Thoracic aorta (tissue), 2 donors: ENCODE measurements around the gene C16orf96. TPM values are rescaled to one million over a fixed set of nuclear protein-coding genes. Genes with fewer than 3 reads are reported as not detected.

ENCODE experiments used
- ATAC-seq: fragments of 150-250 bp; one replicate; pipeline ENCODE4 v1.8.0; 2017; ENCODE audit warnings: low read depth; ENCODE audit not compliant: insufficient number of reproducible peaks, low FRiP score
- DNase-seq: peaks from one replicate; pipeline ENCODE4 v3.0.0-alpha.2; 2020; ENCODE audit warnings: low spot score
- H3K27ac ChIP-seq, 2 donors: fragments of 200-600 bp; sonication (generic); 1 replicate in 1 of 2; 2 replicates in 1 of 2; pipeline ENCODE4 v1.5.1; 2016; ENCODE audit warnings: mild to moderate bottlenecking in 2 of 2, moderate library complexity in 2 of 2
- H3K27me3 ChIP-seq: fragments of 200-600 bp; sonication (generic); replicated peaks from 2 replicates; pipeline ENCODE4 v1.6.0; 2016; ENCODE audit warnings: mild to moderate bottlenecking; ENCODE audit not compliant: insufficient read depth
- H3K36me3 ChIP-seq: fragments of 200-600 bp; sonication (generic); one replicate; pipeline ENCODE4 v1.5.1; 2016
- H3K4me1 ChIP-seq, 2 donors: fragments of 200-600 bp; sonication (generic); 1 replicate in 1 of 2; 2 replicates in 1 of 2; pipeline versions ENCODE4 v1.5.1 to v1.6.0; 2016; ENCODE audit warnings: low read depth in 2 of 2, mild to moderate bottlenecking in 1 of 2; ENCODE audit not compliant: control insufficient read depth in 1 of 2
- H3K4me3 ChIP-seq: fragments of 200-600 bp; sonication (generic); 2 replicates; pipeline ENCODE4 v1.5.1; 2016; ENCODE audit warnings: mild to moderate bottlenecking
- H3K9me3 ChIP-seq: fragments of 200-600 bp; sonication (generic); 2 replicates; pipeline ENCODE4 v1.5.1; 2016
- total RNA-seq, 2 donors: library from RNA; depleted of rRNA; stranded (reverse); fragments of >200 nt; gene quantifications; one replicate each; pipeline versions ENCODE4 v1.1.0 to v1.2.3, GENCODE V29; 2016
- TF ChIP-seq, protein P1 (sequence below): fragments of 200-600 bp; sonication (generic); IDR thresholded peaks from one replicate; pipeline ENCODE4 v1.5.1; 2019; ENCODE audit warnings: antibody characterized with exemption

The C16orf96 gene
- total RNA-seq, 2 donors from 2014 or later, result not detected

DNA sequence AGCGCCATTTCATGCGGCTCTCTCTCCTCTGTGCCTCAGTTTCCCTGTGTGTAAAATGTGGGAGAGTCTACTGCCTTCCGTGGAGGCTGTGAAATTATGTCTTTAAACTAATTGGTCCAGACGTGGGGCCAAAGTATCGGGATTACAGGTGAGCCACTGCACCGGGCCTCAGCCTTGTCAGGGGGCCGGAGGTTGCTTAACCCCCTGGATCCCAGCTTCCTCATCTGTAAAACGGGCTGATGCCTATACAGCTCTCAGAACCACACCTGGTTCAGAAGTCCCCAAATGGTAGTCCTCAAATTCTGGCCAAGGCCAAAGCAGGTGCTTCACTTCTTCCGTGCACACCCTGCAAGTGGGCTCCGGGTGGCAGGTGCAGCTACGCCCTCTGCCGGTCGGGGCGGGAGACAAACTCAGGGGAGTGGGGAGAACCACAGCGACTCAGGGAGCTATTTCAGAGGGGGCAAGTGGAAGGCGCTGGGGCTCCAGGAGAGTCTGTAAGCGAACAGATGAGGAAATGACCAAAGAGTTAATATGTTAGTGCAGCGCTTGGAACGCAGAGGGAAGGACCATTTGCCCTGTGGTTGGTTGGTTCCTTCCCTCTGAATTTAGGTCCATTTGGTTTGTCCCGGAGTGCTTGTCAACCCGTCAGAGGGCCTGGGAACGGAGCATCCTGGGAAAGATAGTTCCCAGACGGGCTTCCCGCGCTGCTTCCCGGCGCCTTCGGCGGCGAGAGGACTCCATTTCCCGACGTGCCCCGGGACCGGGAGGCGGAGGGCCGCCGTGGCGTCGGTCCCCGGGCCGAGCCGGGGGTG lies 68.1 kb downstream of the C16orf96 start, which contains the start of gene MGRN1:
TSS of gene MGRN1 (plus strand) at position 812 of the 812 bp plus-strand sequence. CDS start 135 bp downstream, outside the sequence.
- ATAC-seq (peak; percentile 92), DNase-seq (peak; percentile 80)
- TF ChIP-seq, protein P1, sequence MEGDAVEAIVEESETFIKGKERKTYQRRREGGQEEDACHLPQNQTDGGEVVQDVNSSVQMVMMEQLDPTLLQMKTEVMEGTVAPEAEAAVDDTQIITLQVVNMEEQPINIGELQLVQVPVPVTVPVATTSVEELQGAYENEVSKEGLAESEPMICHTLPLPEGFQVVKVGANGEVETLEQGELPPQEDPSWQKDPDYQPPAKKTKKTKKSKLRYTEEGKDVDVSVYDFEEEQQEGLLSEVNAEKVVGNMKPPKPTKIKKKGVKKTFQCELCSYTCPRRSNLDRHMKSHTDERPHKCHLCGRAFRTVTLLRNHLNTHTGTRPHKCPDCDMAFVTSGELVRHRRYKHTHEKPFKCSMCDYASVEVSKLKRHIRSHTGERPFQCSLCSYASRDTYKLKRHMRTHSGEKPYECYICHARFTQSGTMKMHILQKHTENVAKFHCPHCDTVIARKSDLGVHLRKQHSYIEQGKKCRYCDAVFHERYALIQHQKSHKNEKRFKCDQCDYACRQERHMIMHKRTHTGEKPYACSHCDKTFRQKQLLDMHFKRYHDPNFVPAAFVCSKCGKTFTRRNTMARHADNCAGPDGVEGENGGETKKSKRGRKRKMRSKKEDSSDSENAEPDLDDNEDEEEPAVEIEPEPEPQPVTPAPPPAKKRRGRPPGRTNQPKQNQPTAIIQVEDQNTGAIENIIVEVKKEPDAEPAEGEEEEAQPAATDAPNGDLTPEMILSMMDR, result peak; percentile 83
- Histone ChIP-seq H3K27me3 (no peaks in the 10 kb centered on the region), H3K4me3 (peak within 1 kb of the TSS; percentile 96), H3K36me3 (no peaks in the 10 kb centered on the region), H3K4me1 (peaks cover 16 to 21% of the 10 kb centered on the region in 2 donors), H3K9me3 (no peaks in the 10 kb centered on the region), H3K27ac (peak within 1 kb of the TSS; percentile 82 to 88)

DNA sequence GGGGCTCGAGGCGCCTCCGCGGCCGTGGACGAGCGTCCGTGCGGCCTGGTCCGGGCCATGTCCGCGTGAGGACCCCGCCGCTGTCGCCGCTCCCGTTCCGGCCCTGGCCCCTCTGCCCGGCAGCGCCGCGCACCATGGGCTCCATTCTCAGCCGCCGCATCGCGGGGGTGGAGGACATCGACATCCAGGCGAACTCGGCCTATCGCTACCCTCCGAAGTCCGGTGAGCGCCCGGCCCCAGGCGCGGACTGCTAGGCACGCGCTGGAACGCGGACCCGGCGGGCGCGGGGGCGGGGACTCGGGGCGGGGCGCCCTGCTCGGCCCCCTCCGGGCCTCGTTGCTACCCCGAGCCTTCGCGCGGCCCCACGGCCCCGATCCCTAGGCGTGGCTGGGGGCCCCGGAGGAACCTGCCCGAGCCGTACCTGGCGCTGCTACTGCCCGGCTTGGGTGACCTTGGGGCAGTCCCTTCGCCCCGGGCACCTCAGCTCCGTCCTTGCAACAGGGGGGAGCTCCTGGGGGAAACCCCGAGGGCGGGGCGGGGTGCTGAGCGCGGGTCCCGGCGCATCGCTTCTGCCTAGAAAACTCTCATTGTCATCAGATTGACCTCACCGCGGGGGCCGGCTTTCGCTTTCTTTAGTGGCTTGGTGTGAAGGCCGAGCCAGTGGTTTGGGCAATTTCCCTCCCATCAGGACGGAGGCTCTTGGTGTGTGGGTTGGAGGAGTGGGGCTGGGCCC lies 68.9 kb downstream of the C16orf96 start:
- Histone ChIP-seq H3K27ac (peak overlapping the region; percentile 82 to 88), H3K9me3 (no peaks in the 10 kb centered on the region), H3K36me3 (no peaks in the 10 kb centered on the region), H3K4me3 (peak overlapping the region; percentile 96), H3K27me3 (no peaks in the 10 kb centered on the region), H3K4me1 (peaks cover 16 to 21% of the 10 kb centered on the region in 2 donors)
- TF ChIP-seq, protein P1, result no peak
- ATAC-seq (peak; percentile 10), DNase-seq (peak; percentile 33)

- ATAC-seq, result no peak
- Histone ChIP-seq H3K27me3 (no peaks in the 10 kb centered on the region), H3K4me1 (peaks cover 16 to 21% of the 10 kb centered on the region in 2 donors), H3K9me3 (no peaks in the 10 kb centered on the region), H3K27ac (peak overlapping the region; percentile 82 to 88), H3K36me3 (no peaks in the 10 kb centered on the region), H3K4me3 (peak overlapping the region; percentile 96)
- DNase-seq, result no peak
- TF ChIP-seq, protein P1, result no peak
Observed at GRCh38 chr16:4625560-4626159, 69.5 kb downstream of the C16orf96 start.

GRCh38 chr16:4626396-4626795 lies 70.3 kb downstream of the C16orf96 start:
- DNase-seq (no peak), ATAC-seq (no peak)
- Histone ChIP-seq H3K4me1 (peaks cover 16 to 21% of the 10 kb centered on the region in 2 donors), H3K27ac (no peak overlapping the region), H3K36me3 (no peaks in the 10 kb centered on the region), H3K4me3 (peak overlapping the region; percentile 96), H3K9me3 (no peaks in the 10 kb centered on the region), H3K27me3 (no peaks in the 10 kb centered on the region)
- TF ChIP-seq, protein P1, result no peak

DNA sequence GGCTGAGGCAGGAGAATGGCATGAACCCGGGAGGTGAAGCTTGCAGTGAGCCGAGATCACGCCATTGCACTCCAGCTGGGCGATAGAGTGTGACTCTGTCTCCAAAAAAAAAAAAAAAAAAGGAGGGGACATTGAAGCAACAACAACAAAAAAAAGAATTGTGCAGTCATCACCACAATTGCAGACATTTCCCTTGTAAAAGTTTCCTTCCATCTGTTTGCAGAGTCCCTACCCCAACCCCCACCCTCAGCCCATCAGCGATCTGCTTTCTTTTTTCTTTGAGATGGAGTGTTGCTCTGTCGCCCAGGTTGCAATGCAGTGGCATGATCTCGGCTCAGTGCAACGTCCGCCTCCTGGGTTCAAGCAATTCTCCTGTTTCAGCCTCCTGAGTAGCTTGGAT lies 72.1 kb downstream of the C16orf96 start:
- TF ChIP-seq, protein P1, result no peak
- H3K9me3 ChIP-seq, result no peaks in the 10 kb centered on the region
- H3K36me3 ChIP-seq, result no peaks in the 10 kb centered on the region
- H3K27me3 ChIP-seq, result no peaks in the 10 kb centered on the region
- peaks cover 16 to 21% of the 10 kb centered on the region in 2 donors for H3K4me1 ChIP-seq
- no peak for ATAC-seq
- H3K27ac ChIP-seq, result no peak overlapping the region
- H3K4me3 ChIP-seq, result no peak overlapping the region
- no peak for DNase-seq
